Measurements from ENCODE around the gene VAC14.

VAC14 gene

GRCh38 chr16:70661918-70662641, 138.9 kb downstream of the VAC14 start:
- no peak for DNase-seq (ENCODE audit: low read depth)

GRCh38 chr16:70661534-70661917, 139.4 kb downstream of the VAC14 start:
- no peak for DNase-seq (ENCODE audit: low read depth)

GRCh38 chr16:70660672-70661350, 140.1 kb downstream of the VAC14 start:
- DNase-seq (ENCODE audit: low read depth): no peak

- DNase-seq (ENCODE audit: low read depth): no peak
These were observed 140.8 kb downstream of the VAC14 start for GRCh38 chr16:70659953-70660671.

GRCh38 chr16:70659546-70659945, 141.4 kb downstream of the VAC14 start:
- DNase-seq (ENCODE audit: low read depth): no peak

GRCh38 chr16:70658921-70659320, 142.0 kb downstream of the VAC14 start:
- DNase-seq (ENCODE audit: low read depth): no peak

GRCh38 chr16:70657956-70658355, 143.0 kb downstream of the VAC14 start:
- no peak for DNase-seq (ENCODE audit: low read depth)

GRCh38 chr16:70656712-70657263, 144.2 kb downstream of the VAC14 start:
- no peak for DNase-seq (ENCODE audit: low read depth)

- DNase-seq (ENCODE audit: low read depth): no peak
These were observed 144.8 kb downstream of the VAC14 start for GRCh38 chr16:70656065-70656711.

GRCh38 chr16:70653809-70654771, 146.9 kb downstream of the VAC14 start:
- DNase-seq (ENCODE audit: low read depth): peak; percentile 55

- no peak for DNase-seq (ENCODE audit: low read depth)
These were observed 147.6 kb downstream of the VAC14 start for GRCh38 chr16:70653406-70653805.

- no peak for DNase-seq (ENCODE audit: low read depth)
These were observed 148.6 kb downstream of the VAC14 start for GRCh38 chr16:70652322-70652721.

GRCh38 chr16:70651524-70651923, 149.4 kb downstream of the VAC14 start:
- no peak for DNase-seq (ENCODE audit: low read depth)

GRCh38 chr16:70650216-70650615, 150.7 kb downstream of the VAC14 start:
- no peak for DNase-seq (ENCODE audit: low read depth)

GRCh38 chr16:70649300-70649699, 151.7 kb downstream of the VAC14 start:
- DNase-seq (ENCODE audit: low read depth): no peak

GRCh38 chr16:70648606-70649005, 152.4 kb downstream of the VAC14 start:
- DNase-seq (ENCODE audit: low read depth): no peak

GRCh38 chr16:70647441-70648359, 153.3 kb downstream of the VAC14 start:
- no peak for DNase-seq (ENCODE audit: low read depth)

- no peak for DNase-seq (ENCODE audit: low read depth)
These were observed 154.4 kb downstream of the VAC14 start, which contains the start of gene IL34 for GRCh38 chr16:70646260-70647241. IL34 (plus strand) TSS chr16:70646559; CDS start chr16:70646948, 389 bp downstream.

Data from stimulated activated CD4-positive, alpha-beta T cell treated with anti-CD3 and anti-CD28 coated beads, Interleukin-2, amount 100 ng/mL, for 4 hours (primary cell).